Right lobe of liver (tissue), 4 donors: ENCODE data around the gene PTPRR.

Experiments
- POLR2A ChIP-seq: fragments of 450-650 bp; IDR thresholded peaks from one replicate; pipeline ENCODE4 v1.6.1; 2017; ENCODE audit warnings: antibody characterized with exemption, mild to moderate bottlenecking
- TF ChIP-seq, protein P1 (sequence below), 4 donors: fragments of 200-600 bp in 3 of 4; fragments of 450-650 bp in 1 of 4; IDR thresholded peaks; one replicate each; pipeline versions ENCODE4 v1.5.1 to v1.8.0; 2016 to 2022; ENCODE audit warnings: antibody characterized with exemption in 4 of 4, mild to moderate bottlenecking in 2 of 4
- donor health status: DM: no; HTN: no; CAD: no.
- donor health status: DM: no; HTN: no; CAD: no.
- donor health status: DM: no; HTN: yes; CAD: no.

DNA sequence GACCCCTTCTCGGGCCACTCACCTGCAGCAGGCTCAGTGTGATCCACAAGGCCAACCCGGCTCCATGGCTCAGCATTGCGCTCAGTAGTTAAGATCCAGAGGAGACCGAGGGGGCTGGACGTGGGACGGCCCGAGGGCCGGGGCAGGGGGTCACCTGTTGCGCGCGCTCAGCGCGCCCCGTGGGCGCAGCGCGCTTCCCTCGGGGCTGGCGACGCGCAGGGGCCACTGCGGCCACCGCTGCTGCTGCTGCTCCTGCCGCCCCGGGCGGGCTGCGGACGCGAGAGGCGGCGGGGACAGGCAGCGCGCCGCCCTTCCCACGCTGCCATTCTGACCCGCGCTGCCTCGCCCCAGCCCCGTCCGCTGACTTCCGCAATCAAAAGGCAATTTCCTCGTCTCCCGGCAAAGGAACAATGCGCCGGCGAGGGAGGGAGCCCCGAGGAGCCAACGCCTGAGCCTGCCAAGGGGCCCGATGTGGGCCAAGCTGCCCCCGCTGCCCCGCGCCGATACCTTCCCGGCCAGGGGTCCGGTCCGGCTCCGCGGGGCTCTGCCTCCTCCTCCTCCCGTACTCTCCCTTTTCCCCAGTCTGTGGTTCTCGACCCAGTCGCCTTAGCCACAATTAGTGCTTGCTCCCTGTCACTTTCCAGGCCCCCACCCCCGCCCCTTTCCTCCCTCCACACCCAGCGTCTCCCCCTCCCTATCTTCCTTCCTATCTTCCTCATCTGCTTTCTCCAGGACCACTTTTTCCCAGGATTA, 310.6 kb downstream of the PTPRR start:
- TF ChIP-seq, protein P1, sequence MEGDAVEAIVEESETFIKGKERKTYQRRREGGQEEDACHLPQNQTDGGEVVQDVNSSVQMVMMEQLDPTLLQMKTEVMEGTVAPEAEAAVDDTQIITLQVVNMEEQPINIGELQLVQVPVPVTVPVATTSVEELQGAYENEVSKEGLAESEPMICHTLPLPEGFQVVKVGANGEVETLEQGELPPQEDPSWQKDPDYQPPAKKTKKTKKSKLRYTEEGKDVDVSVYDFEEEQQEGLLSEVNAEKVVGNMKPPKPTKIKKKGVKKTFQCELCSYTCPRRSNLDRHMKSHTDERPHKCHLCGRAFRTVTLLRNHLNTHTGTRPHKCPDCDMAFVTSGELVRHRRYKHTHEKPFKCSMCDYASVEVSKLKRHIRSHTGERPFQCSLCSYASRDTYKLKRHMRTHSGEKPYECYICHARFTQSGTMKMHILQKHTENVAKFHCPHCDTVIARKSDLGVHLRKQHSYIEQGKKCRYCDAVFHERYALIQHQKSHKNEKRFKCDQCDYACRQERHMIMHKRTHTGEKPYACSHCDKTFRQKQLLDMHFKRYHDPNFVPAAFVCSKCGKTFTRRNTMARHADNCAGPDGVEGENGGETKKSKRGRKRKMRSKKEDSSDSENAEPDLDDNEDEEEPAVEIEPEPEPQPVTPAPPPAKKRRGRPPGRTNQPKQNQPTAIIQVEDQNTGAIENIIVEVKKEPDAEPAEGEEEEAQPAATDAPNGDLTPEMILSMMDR (IDR thresholded peaks at IDR 0.05): no peak
- TF ChIP-seq POLR2A: peak; percentile 42
